GM13976 (cell line): Measurements from ENCODE around the gene BCKDHB.
"Not testable (repeated sequence)": the region's sequence is repeated elsewhere in the genome, so short reads cannot be mapped to it uniquely, and the experiment has no call there.

Source experiments
- DNase-seq: peaks from one replicate; pipeline ENCODE4 v3.0.0; 2012; ENCODE audit warnings: low spot score
- in situ Hi-C: fragments of 300-500 bp; cut with MboI; formaldehyde crosslinking; loops from one replicate; pipeline ENCODE4 v1.12.0; 2022; ENCODE audit warnings: low sequenced_read_pairs, mixed read lengths, inconsistent platforms; ENCODE audit not compliant: unreplicated experiment
- TF ChIP-seq, protein P1 (sequence below): IDR thresholded peaks from 2 replicates; pipeline ENCODE4 v1.5.1; 2012; ENCODE audit warnings: borderline replicate concordance, mild to moderate bottlenecking; ENCODE audit not compliant: insufficient read depth; ENCODE audit errors: extremely low read depth, missing control alignments, control extremely low read depth

The BCKDHB gene

DNA sequence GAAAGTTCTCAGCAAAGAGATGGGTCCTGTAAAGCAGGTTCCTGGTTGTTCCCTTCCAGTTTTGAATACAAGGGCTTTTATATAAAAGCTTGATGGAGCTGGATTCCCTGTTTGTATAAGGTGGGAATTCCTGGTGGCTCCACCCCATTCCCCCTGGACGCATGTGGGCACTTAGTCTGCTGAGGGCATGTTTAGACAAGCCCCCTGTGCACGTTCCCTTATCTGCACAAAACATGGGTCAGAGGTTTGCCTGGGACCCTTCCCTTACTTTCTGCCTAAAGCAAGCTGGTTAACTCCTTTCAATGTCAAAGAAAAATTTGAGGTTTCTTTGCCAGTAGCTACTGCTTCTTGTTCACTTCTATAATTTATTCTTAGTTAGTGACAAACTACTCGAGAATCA is 181.1 kb downstream of the BCKDHB start:
- in situ Hi-C loops: no loop called here
- DNase-seq: no peak
- TF ChIP-seq, protein P1, sequence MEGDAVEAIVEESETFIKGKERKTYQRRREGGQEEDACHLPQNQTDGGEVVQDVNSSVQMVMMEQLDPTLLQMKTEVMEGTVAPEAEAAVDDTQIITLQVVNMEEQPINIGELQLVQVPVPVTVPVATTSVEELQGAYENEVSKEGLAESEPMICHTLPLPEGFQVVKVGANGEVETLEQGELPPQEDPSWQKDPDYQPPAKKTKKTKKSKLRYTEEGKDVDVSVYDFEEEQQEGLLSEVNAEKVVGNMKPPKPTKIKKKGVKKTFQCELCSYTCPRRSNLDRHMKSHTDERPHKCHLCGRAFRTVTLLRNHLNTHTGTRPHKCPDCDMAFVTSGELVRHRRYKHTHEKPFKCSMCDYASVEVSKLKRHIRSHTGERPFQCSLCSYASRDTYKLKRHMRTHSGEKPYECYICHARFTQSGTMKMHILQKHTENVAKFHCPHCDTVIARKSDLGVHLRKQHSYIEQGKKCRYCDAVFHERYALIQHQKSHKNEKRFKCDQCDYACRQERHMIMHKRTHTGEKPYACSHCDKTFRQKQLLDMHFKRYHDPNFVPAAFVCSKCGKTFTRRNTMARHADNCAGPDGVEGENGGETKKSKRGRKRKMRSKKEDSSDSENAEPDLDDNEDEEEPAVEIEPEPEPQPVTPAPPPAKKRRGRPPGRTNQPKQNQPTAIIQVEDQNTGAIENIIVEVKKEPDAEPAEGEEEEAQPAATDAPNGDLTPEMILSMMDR: no peak

DNA sequence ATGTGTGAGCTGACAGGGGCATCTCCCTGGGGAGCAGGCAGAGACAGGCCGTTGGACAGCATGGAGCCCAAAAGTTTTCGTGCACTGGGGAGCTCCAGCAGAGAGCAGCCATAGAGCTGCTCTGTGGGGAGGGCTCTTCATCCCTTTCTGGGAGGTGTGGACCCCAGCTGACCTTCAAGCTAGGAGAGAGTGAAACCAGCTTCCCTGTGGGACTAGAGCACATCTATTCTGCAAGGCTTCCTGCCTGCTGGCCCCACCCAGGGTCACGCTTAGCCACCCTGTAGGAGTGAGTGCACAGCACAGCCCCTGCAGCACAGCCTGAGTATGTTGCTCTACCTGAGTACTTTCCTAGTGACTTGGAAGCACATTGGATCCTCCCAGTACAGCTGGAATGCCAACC is 183.3 kb downstream of the BCKDHB start:
- no peak for DNase-seq
- TF ChIP-seq, protein P1: no peak
- in situ Hi-C loops: no loop called here

GRCh38 chr6:80294531-80294930 is 188.1 kb downstream of the BCKDHB start:
- in situ Hi-C loops, DNase-seq: not testable (repeated sequence)

- in situ Hi-C loops: no loop called here
- TF ChIP-seq, protein P1: no peak
- no peak for DNase-seq
Observed at GRCh38 chr6:80302716-80303115, 196.2 kb downstream of the BCKDHB start.

- in situ Hi-C loops: no loop called here
- TF ChIP-seq, protein P1: no peak
- DNase-seq: no peak
Observed at GRCh38 chr6:80304014-80304413, 197.5 kb downstream of the BCKDHB start.

GRCh38 chr6:80314531-80314930 is 208.1 kb downstream of the BCKDHB start:
- TF ChIP-seq, protein P1: no peak
- no peak for DNase-seq
- in situ Hi-C loops: no loop called here

- DNase-seq: no peak
- in situ Hi-C loops: no loop called here
- TF ChIP-seq, protein P1: no peak
Observed at GRCh38 chr6:80316686-80317231, 210.3 kb downstream of the BCKDHB start.
